ENCODE results near the gene SCARF2.

Gene SCARF2

GRCh38 chr22:20391222-20391621, 46.4 kb downstream of the SCARF2 start:
- no peak overlapping the region for H3K4me3 ChIP-seq (ENCODE audit: low read depth, low read length)
- TF ChIP-seq POLR2A (IDR thresholded peaks at IDR 0.05; ENCODE audit: extremely low read depth, insufficient read length) = no peak
- TF ChIP-seq, protein P1, sequence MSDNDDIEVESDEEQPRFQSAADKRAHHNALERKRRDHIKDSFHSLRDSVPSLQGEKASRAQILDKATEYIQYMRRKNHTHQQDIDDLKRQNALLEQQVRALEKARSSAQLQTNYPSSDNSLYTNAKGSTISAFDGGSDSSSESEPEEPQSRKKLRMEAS (IDR thresholded peaks at IDR 0.05; ENCODE audit: low read depth, low read length) = no peak
- no peak for TF ChIP-seq CTCF (IDR thresholded peaks at IDR 0.05; ENCODE audit: low read depth, low read length)
- TF ChIP-seq MYC (IDR thresholded peaks at IDR 0.05; ENCODE audit: low read depth, low read length) = no peak
- no peak for DNase-seq (ENCODE audit: low read depth)

DNA sequence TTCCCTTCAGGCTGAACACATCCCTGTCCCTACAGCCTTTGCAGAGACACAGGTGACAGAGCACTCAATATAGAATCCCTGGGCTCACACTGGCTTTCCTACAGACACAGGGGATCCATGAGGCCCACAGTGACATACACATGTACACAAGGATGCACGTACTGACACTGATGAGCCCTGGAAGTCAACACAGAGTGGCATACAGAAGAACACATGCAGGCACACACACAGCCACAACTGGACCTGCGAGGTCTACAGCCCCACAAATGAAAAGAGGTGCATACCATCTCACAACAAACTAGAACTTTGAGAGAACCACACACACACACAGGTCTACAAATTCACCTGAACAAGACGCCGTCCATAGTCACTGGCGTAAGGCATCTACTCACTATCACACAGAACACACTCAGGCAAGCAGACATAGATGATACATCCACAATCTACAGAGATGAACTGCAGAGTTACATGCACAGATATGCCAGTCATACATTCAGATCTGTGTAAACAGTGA, 47.2 kb downstream of the SCARF2 start:
- DNase-seq (ENCODE audit: low read depth) = no peak
- TF ChIP-seq, protein P1 (IDR thresholded peaks at IDR 0.05; ENCODE audit: low read depth, low read length) = no peak
- no peak for TF ChIP-seq POLR2A (IDR thresholded peaks at IDR 0.05; ENCODE audit: extremely low read depth, insufficient read length)
- no peak for TF ChIP-seq CTCF (IDR thresholded peaks at IDR 0.05; ENCODE audit: low read depth, low read length)
- TF ChIP-seq MYC (IDR thresholded peaks at IDR 0.05; ENCODE audit: low read depth, low read length) = no peak
- H3K4me3 ChIP-seq (ENCODE audit: low read depth, low read length) = no peak overlapping the region

- H3K4me3 ChIP-seq (ENCODE audit: low read depth, low read length) = no peak overlapping the region
- TF ChIP-seq MYC (IDR thresholded peaks at IDR 0.05; ENCODE audit: low read depth, low read length) = no peak
- DNase-seq (ENCODE audit: low read depth) = no peak
Observed at GRCh38 chr22:20389288-20389687, 48.3 kb downstream of the SCARF2 start.

GRCh38 chr22:20388200-20388599, 49.4 kb downstream of the SCARF2 start:
- TF ChIP-seq MYC (IDR thresholded peaks at IDR 0.05; ENCODE audit: low read depth, low read length) (no peak), CTCF (IDR thresholded peaks at IDR 0.05; ENCODE audit: low read depth, low read length) (no peak), POLR2A (IDR thresholded peaks at IDR 0.05; ENCODE audit: extremely low read depth, insufficient read length) (no peak)
- TF ChIP-seq, protein P1 (IDR thresholded peaks at IDR 0.05; ENCODE audit: low read depth, low read length) = no peak
- H3K4me3 ChIP-seq (ENCODE audit: low read depth, low read length) = no peak overlapping the region
- no peak for DNase-seq (ENCODE audit: low read depth)

DNA sequence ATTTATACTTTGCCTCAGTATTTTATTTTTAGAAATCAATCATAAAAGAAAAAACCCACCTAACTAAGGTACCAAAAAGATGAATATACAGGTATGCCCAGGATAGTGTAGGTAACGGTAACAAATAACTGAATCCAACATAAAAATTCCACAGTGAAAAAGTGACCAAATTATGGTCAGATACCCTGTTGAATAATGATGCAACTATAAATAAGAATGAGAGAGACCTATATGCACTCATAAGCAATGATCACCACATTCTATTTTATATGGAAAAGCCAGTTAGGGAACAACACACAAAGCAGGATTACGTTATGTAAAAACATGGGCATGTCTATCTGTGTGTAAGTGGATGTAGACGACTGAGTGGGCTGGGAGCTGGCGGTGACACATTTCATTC, 50.7 kb downstream of the SCARF2 start:
- TF ChIP-seq POLR2A (IDR thresholded peaks at IDR 0.05; ENCODE audit: extremely low read depth, insufficient read length) = no peak
- TF ChIP-seq, protein P1 (IDR thresholded peaks at IDR 0.05; ENCODE audit: low read depth, low read length) = no peak
- TF ChIP-seq CTCF (IDR thresholded peaks at IDR 0.05; ENCODE audit: low read depth, low read length) = no peak
- TF ChIP-seq MYC (IDR thresholded peaks at IDR 0.05; ENCODE audit: low read depth, low read length) = no peak
- no peak overlapping the region for H3K4me3 ChIP-seq (ENCODE audit: low read depth, low read length)
- DNase-seq (ENCODE audit: low read depth) = no peak

DNA sequence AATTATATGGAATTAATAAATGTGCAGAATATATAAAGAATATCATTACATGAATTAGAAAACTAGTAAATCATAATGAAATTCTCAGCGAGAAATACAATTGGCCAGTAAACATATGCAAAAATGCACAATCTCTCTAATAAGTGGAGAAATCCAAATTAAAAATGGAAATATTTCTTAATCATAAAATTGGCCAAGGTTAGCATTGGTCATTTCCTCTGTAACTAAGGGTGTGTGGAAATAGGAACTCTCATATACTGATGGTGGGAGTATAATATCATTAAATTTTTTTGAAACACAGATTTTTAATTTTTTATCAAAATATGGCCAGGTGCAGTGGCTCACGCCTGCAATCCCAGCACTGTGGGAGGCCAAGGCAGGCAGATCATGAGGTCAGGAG, 51.3 kb downstream of the SCARF2 start:
- H3K4me3 ChIP-seq (ENCODE audit: low read depth, low read length) = no peak overlapping the region
- TF ChIP-seq, protein P1 (IDR thresholded peaks at IDR 0.05; ENCODE audit: low read depth, low read length) = no peak
- TF ChIP-seq MYC (IDR thresholded peaks at IDR 0.05; ENCODE audit: low read depth, low read length) = no peak
- DNase-seq (ENCODE audit: low read depth) = no peak

DNA sequence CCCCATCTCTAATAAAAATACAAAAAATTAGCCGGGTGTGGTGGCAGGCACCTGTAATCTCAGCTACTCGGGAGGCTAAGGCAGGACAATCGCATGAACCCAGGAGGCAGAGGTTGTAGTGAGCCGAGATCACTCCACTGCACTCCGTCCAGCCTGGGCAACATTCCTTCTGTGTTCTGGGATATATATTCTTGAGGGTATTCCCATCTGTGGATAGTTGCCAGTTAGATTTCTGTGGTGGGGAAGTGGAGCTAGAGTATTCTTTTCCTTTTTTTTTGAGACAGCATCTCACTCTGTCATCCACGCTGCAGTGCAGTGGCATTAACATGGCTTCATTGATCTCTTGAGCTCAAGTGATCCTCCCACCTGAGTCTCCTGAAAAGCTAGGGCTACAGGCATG, 52.8 kb downstream of the SCARF2 start:
- TF ChIP-seq, protein P1 (IDR thresholded peaks at IDR 0.05; ENCODE audit: low read depth, low read length) = no peak
- TF ChIP-seq CTCF (IDR thresholded peaks at IDR 0.05; ENCODE audit: low read depth, low read length) = no peak
- no peak for TF ChIP-seq MYC (IDR thresholded peaks at IDR 0.05; ENCODE audit: low read depth, low read length)
- no peak for TF ChIP-seq POLR2A (IDR thresholded peaks at IDR 0.05; ENCODE audit: extremely low read depth, insufficient read length)
- no peak for DNase-seq (ENCODE audit: low read depth)
- H3K4me3 ChIP-seq (ENCODE audit: low read depth, low read length) = no peak overlapping the region
